ENCODE data around the gene IL11RA.

IL11RA gene

DNA sequence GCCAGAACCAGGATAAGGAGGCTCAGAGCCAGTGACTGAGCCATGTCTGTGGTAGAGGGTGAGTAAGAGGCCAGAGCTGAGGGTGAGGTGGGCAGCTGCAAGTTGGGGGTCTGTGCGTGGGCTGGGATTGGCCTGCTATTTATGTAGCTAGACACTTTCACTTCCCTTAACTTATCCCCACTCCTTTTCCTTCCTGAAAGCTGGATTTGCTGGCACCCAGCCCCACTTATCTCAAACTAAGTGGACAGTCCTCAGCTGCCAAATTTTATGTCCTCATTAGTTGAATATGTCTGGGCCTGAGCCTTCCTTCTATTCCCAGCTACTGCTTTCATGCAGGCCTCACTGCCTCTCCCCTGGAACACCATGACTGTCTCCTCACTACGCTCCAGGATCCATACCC, 58.0 kb downstream of the IL11RA start, which contains the start of gene CCL21:
Gene CCL21 (minus strand): TSS at position 114 of the 400 bp plus-strand sequence. CDS start 70 bp downstream, at position 44.
- no peak for DNase-seq (ENCODE audit: extremely low spot score)
- POLR2A ChIA-PET = no interaction called here
- TF ChIP-seq, protein P1, sequence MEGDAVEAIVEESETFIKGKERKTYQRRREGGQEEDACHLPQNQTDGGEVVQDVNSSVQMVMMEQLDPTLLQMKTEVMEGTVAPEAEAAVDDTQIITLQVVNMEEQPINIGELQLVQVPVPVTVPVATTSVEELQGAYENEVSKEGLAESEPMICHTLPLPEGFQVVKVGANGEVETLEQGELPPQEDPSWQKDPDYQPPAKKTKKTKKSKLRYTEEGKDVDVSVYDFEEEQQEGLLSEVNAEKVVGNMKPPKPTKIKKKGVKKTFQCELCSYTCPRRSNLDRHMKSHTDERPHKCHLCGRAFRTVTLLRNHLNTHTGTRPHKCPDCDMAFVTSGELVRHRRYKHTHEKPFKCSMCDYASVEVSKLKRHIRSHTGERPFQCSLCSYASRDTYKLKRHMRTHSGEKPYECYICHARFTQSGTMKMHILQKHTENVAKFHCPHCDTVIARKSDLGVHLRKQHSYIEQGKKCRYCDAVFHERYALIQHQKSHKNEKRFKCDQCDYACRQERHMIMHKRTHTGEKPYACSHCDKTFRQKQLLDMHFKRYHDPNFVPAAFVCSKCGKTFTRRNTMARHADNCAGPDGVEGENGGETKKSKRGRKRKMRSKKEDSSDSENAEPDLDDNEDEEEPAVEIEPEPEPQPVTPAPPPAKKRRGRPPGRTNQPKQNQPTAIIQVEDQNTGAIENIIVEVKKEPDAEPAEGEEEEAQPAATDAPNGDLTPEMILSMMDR (IDR thresholded peaks at IDR 0.05; ENCODE audit: control extremely low read depth, extremely low read depth, low read depth, missing control alignments) = no peak
- CTCF ChIA-PET = interaction anchor here (0.8 to 1.5 kb wide), 5 partner anchors 9 to 670 kb away, joined by 3 to 5 read pairs (median 3); no protein-coding TSS in a partner anchor
